A549 treated with DMSO at 1 μM for 4 hours (cell line): Measurements from ENCODE around the gene BANF2. TPM values are rescaled to one million over a fixed set of nuclear protein-coding genes. Genes with fewer than 3 reads are reported as not detected.

Experiments
- total RNA-seq: library from RNA; stranded (reverse); fragments of 200-300 nt; extraction: Qiagen RNA extraction; gene quantifications from 5 replicates; pipeline ENCODE4 v1.2.3, GENCODE V29; 2022; ENCODE audit warnings: low read depth

BANF2 gene
- not detected in 5 replicates for total RNA-seq

GRCh38 chr20:17699931-17700351, at the start of gene BANF2:
TSS of gene BANF2 (plus strand) at chr20:17699966. CDS start at chr20:17725026, 25,060 bp downstream.

GRCh38 chr20:17682103-17682888, 17.5 kb upstream of the BANF2 start, which contains the start of gene RRBP1:
TSS of gene RRBP1 (minus strand) at chr20:17682242. CDS start at chr20:17660507, 21,735 bp downstream.

Other genes with a start within 250 kb of the BANF2 start
- 4.4 to 5.7 TPM (median 4.9 TPM) in 5 replicates for gene BFSP1, start 168.6 kb upstream of the BANF2 start, total RNA-seq
- 646 to 804 TPM (median 743 TPM) in 5 replicates for gene DSTN, start 129.9 kb upstream of the BANF2 start, total RNA-seq
- 85.1 to 112 TPM (median 104 TPM) in 5 replicates for gene RRBP1, start 17.7 kb upstream of the BANF2 start, total RNA-seq